KMS-11 (cell line): ENCODE measurements around the gene ASB2.
A peak's percentile ranks its signal among the peaks of the same experiment; 100 is the strongest.

Source experiments
- H2AFZ ChIP-seq: fragments of 200-600 bp; sonication (generic); 2 replicates; pipeline ENCODE4 v1.6.1; 2016; ENCODE audit warnings: antibody characterized with exemption, mixed run types, low read depth
- H3K27ac ChIP-seq: fragments of 200-600 bp; sonication (generic); 2 replicates; pipeline ENCODE4 v1.6.1; 2016; ENCODE audit warnings: mild to moderate bottlenecking, mixed run types
- H3K27me3 ChIP-seq: fragments of 200-600 bp; sonication (generic); 2 replicates; pipeline ENCODE4 v1.6.1; 2017; ENCODE audit warnings: mild to moderate bottlenecking, low read depth, mixed run types, moderate library complexity; ENCODE audit not compliant: insufficient read depth
- H3K36me3 ChIP-seq: fragments of 200-600 bp; sonication (generic); 2 replicates; pipeline ENCODE4 v1.6.1; 2017; ENCODE audit warnings: mild to moderate bottlenecking, mixed run types; ENCODE audit not compliant: insufficient read depth
- H3K4me1 ChIP-seq: fragments of 200-600 bp; sonication (generic); 2 replicates; pipeline ENCODE4 v1.6.1; 2016; ENCODE audit warnings: mild to moderate bottlenecking, low read depth, mixed run types; ENCODE audit not compliant: poor library complexity, severe bottlenecking
- H3K4me2 ChIP-seq: fragments of 200-600 bp; sonication (generic); 2 replicates; pipeline ENCODE4 v1.7.0; 2016; ENCODE audit warnings: mild to moderate bottlenecking, mixed run types
- H3K4me3 ChIP-seq: fragments of 200-600 bp; sonication (generic); IDR thresholded peaks from 2 replicates; pipeline ENCODE4 v1.6.1; 2017; ENCODE audit warnings: low read depth, low read length, mixed read lengths; ENCODE audit not compliant: insufficient read depth
- H3K79me2 ChIP-seq: fragments of 200-600 bp; sonication (generic); 2 replicates; pipeline ENCODE4 v1.6.1; 2016; ENCODE audit warnings: low read depth, mixed run types; ENCODE audit not compliant: insufficient read depth
- H3K9ac ChIP-seq: fragments of 200-600 bp; sonication (generic); 2 replicates; pipeline ENCODE4 v1.6.1; 2016; ENCODE audit warnings: mild to moderate bottlenecking, mixed run types
- H4K20me1 ChIP-seq: fragments of 200-600 bp; sonication (generic); 2 replicates; pipeline ENCODE4 v1.6.1; 2016; ENCODE audit warnings: mild to moderate bottlenecking, mixed run types; ENCODE audit not compliant: insufficient read depth
- TF ChIP-seq, protein P1 (sequence below): fragments of 200-600 bp; sonication (generic); conservative IDR thresholded peaks from 2 replicates; pipeline ENCODE4 v1.6.1; 2017; ENCODE audit warnings: low read depth, mild to moderate bottlenecking, antibody characterized with exemption, low read length, moderate library complexity, mixed read lengths

ASB2 gene

DNA sequence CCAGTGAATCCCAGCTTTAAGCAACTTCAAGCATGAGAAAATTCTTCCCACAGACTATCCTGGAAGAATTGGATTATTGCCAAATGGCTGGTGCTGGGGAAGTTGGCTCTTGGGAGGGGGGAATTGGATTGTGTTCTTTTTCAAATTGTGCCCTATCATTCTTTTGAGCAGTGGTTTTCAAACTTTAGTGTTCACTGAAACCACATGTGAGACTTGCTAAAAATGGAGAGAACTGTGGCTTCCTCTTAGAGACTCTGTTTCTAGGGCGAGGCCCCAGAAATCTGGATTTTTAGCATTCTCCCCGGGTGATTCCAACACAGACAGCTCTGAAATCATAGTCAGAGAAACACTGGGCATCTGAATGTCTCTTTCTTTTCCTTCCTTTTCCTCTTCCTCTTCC is 35.4 kb upstream of the ASB2 start:
- Histone ChIP-seq H3K27me3 (no peaks in the 10 kb centered on the region), H2AFZ (no peak overlapping the region), H3K36me3 (no peaks in the 10 kb centered on the region), H3K9ac (no peak overlapping the region), H3K79me2 (no peaks in the 10 kb centered on the region), H3K4me3 (no peak overlapping the region), H4K20me1 (no peaks in the 10 kb centered on the region), H3K4me2 (peak overlapping the region; percentile 43), H3K4me1 (peaks cover 83% of the 10 kb centered on the region), H3K27ac (peak overlapping the region; percentile 97)
- TF ChIP-seq, protein P1, sequence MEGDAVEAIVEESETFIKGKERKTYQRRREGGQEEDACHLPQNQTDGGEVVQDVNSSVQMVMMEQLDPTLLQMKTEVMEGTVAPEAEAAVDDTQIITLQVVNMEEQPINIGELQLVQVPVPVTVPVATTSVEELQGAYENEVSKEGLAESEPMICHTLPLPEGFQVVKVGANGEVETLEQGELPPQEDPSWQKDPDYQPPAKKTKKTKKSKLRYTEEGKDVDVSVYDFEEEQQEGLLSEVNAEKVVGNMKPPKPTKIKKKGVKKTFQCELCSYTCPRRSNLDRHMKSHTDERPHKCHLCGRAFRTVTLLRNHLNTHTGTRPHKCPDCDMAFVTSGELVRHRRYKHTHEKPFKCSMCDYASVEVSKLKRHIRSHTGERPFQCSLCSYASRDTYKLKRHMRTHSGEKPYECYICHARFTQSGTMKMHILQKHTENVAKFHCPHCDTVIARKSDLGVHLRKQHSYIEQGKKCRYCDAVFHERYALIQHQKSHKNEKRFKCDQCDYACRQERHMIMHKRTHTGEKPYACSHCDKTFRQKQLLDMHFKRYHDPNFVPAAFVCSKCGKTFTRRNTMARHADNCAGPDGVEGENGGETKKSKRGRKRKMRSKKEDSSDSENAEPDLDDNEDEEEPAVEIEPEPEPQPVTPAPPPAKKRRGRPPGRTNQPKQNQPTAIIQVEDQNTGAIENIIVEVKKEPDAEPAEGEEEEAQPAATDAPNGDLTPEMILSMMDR = no peak

DNA sequence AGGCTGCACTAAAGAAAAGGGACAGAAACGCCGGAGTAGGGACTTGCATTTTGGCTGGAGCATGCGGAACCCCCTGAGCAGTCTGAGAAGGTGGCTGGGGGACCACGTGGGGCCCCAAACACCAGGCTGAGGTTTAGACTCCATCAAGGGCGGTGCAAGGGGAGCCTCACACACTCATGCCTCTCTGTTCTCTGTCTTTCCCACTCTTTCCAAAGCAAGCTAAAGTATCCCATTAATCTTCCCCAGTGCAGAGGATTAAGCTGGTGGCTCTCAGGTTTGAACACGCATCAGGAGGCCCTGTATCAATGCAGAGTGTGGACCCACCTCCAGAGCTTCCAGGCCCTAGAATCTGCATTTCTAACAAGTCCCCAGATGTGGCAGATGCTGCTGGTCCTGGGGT is 34.3 kb upstream of the ASB2 start:
- H3K27ac ChIP-seq = peak overlapping the region; percentile 97
- TF ChIP-seq, protein P1 = no peak
- H4K20me1 ChIP-seq = no peaks in the 10 kb centered on the region
- H3K36me3 ChIP-seq = no peaks in the 10 kb centered on the region
- no peak overlapping the region for H2AFZ ChIP-seq
- H3K4me2 ChIP-seq = peak overlapping the region; percentile 43
- H3K79me2 ChIP-seq = no peaks in the 10 kb centered on the region
- peaks cover 85% of the 10 kb centered on the region for H3K4me1 ChIP-seq
- H3K4me3 ChIP-seq = no peak overlapping the region
- peak overlapping the region; percentile 49; the same call in 1 of the 2 replicates for H3K9ac ChIP-seq
- no peaks in the 10 kb centered on the region for H3K27me3 ChIP-seq

DNA sequence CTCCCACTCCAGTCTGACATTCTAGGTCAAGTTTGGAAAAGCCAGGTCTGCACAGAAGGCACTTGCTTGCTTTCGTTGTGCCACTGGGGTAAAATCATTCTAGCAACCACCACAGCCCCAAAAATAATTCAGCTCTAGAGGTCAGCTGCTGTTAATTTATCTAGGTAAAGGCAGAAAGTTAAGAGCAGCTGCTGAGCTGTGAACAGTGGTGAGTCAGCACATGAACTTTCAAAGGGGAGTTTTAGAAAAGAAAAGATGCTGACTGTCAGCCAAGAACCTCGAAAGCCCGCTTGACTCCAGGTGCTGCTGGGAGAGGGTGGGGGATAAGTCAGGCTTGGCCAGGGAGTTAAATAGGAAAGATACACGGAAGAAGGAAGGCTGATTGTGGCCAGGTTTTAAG is 33.4 kb upstream of the ASB2 start:
- H3K27me3 ChIP-seq = no peaks in the 10 kb centered on the region
- no peaks in the 10 kb centered on the region for H4K20me1 ChIP-seq
- peak overlapping the region; percentile 97 for H3K27ac ChIP-seq
- no peaks in the 10 kb centered on the region for H3K36me3 ChIP-seq
- no peak overlapping the region for H3K4me3 ChIP-seq
- peaks cover 78% of the 10 kb centered on the region for H3K4me1 ChIP-seq
- TF ChIP-seq, protein P1 = no peak
- H2AFZ ChIP-seq = no peak overlapping the region
- H3K79me2 ChIP-seq = no peaks in the 10 kb centered on the region
- H3K9ac ChIP-seq = peak overlapping the region; percentile 49; the same call in 1 of the 2 replicates
- peak overlapping the region; percentile 43 for H3K4me2 ChIP-seq

- H3K36me3 ChIP-seq = no peaks in the 10 kb centered on the region
Measured at GRCh38 chr14:94008234-94008633, 31.9 kb upstream of the ASB2 start.

More at GRCh38 chr14:94008234-94008633, 31.9 kb upstream of the ASB2 start:
- Histone ChIP-seq H2AFZ (no peak overlapping the region), H3K4me1 (peaks cover 63% of the 10 kb centered on the region), H3K4me2 (peak overlapping the region; percentile 22; the same call in 1 of the 2 replicates), H3K27me3 (no peaks in the 10 kb centered on the region), H3K4me3 (no peak overlapping the region), H4K20me1 (no peaks in the 10 kb centered on the region), H3K79me2 (no peaks in the 10 kb centered on the region), H3K9ac (no peak overlapping the region), H3K27ac (peak overlapping the region; percentile 97)
- TF ChIP-seq, protein P1 = no peak
